Stimulated activated naive CD4-positive, alpha-beta T cell (primary cell): ENCODE measurements around the gene KCNAB3.

Experiments
- DNase-seq, 6 experiments: peaks; one replicate each; lab custom pipeline; 2025; lab: John Stamatoyannopoulos, UW

The KCNAB3 gene

DNA sequence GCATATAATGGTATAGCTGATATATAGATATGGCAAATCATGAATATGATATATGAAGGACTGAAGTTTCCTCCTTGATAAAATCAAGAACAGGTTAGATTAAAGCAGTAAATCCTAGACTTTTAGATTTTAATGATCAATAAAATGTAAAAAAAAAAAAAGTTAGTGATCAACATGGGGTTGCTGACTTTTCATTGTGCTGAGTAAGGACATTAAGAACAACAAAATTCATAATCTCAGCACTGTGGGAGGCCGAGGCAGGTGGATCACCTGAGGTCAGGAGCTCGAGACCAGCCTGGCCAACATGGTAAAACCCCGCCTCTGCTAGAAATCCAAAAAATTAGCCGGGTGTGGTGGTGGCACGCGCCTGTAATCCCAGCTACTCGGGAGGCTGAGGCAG is 51.4 kb downstream of the KCNAB3 start:
- DNase-seq: no peak

DNA sequence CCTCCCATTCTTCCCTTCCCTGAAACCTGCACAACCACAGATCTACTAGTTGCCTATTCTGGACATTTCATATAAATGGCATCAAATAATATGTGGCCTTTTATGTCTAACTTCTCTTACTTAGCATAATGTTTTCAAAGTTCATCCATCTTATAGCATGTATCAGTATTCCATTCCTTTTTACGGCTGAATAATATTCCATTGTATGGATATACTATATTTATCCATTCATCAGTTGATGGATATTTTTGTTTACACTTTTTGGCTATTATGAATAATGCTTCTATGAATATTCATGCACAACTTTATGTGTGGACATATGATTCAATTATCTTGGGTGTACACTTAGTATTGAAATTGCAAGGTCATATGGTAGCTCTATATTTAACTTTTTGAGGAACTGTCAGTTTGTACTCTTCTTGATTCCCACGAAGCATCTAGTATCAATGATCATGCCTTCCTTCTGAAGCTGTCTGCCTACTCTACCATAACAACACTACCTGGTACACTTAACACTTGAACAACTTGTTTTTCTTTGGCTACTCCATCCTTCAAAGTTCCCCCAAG is 53.8 kb downstream of the KCNAB3 start:
- no peak for DNase-seq

DNA sequence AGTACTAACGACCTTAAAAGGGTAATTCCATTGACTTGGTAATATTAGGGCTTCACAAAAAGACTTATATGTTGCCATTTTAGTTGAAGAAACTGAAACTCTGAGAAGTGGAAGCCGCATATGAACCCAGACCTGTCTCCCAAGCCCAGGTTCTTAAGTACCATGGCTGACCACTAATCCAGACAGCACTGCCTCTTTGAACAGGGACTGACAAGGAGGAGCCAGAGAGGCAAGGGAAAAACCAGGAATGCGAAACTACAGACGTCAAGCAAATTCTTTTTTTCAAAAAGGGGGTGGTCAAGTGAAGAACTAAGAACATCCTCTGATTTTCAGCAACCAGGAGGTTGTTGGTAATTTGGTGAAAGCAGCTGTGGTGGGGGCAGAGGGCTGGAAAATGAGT is 56.6 kb downstream of the KCNAB3 start:
- no peak for DNase-seq
